HepG2 (cell line): Measurements from ENCODE around the gene ALDH7A1. TPM values are rescaled to one million over a fixed set of nuclear protein-coding genes. Genes with fewer than 3 reads are reported as not detected.

Experiments
- ARNT ChIP-seq: fragments of 450-650 bp; IDR thresholded peaks from 2 replicates; pipeline ENCODE4 v1.6.1; 2017
- CREB1 ChIP-seq, 2 experiments: fragments of 450-650 bp in 1 of 2; IDR thresholded peaks; 2 replicates each; pipeline ENCODE4 v1.6.1; 2016 to 2017; ENCODE audit warnings: control low read depth in 1 of 2, mild to moderate bottlenecking in 1 of 2, missing compliant biosample characterization in 1 of 2, missing genetic modification characterization in 1 of 2
- ZBTB40 ChIP-seq, 2 experiments: fragments of 450-650 bp in 1 of 2; sonication (generic) in 1 of 2; formaldehyde crosslinking in 1 of 2; IDR thresholded peaks; 2 replicates each; pipeline versions ENCODE4 v1.6.1 to v1.8.0; 2016 to 2022; ENCODE audit warnings: antibody characterized with exemption in 1 of 2, mild to moderate bottlenecking in 1 of 2, missing genetic modification reagents in 1 of 2
- ZNF142 ChIP-seq: sonication (generic); formaldehyde crosslinking; IDR thresholded peaks from 2 replicates; pipeline ENCODE4 v1.4.0; 2020; ENCODE audit warnings: missing genetic modification reagents
- ZNF441 ChIP-seq: sonication (generic); formaldehyde crosslinking; IDR thresholded peaks from 2 replicates; pipeline ENCODE4 v1.7.0; 2021; ENCODE audit warnings: missing genetic modification reagents, borderline replicate concordance
- polyA plus RNA-seq, 8 experiments: library from polyadenylated mRNA; depleted of rRNA in 3 of 8; stranded (reverse) in 7 of 8; unstranded in 1 of 8; fragments of >200 nt; fragmentation: Illumina TruSeq in 4 of 8; extraction: Trizol in 4 of 8; gene quantifications; 2 replicates each; pipeline versions ENCODE4 v1.2.1 to v1.2.3, GENCODE V29; 2011 to 2016; ENCODE audit warnings: low read depth in 4 of 8, missing spikeins in 1 of 8, mixed read lengths in 1 of 8; ENCODE audit not compliant: insufficient read depth in 1 of 8
- total RNA-seq, 5 experiments: library from RNA; depleted of rRNA; stranded (reverse); fragments of >200 nt; fragmentation: Illumina TruSeq; extraction: Trizol; gene quantifications; 2 replicates each; pipeline ENCODE4 v1.2.3, GENCODE V29; 2016; ENCODE audit warnings: low read depth in 1 of 5

The ALDH7A1 gene
- total and polyA plus RNA-seq, 2 of the 13 experiments (the other 11 are each of a cell fraction or from before 2014, with no cell fraction given), result 69.0 to 100 TPM

GRCh38 chr5:126576974-126577373 lies 18.0 kb downstream of the ALDH7A1 start (continued):
- no peak for TF ChIP-seq ZNF142 (CRISPR knock-in tag)
- no peak for TF ChIP-seq ARNT
- TF ChIP-seq ZNF441 (CRISPR knock-in tag), result no peak
- TF ChIP-seq CREB1 (IDR thresholded peaks at IDR 0.05), result no peak
- no peak for TF ChIP-seq CREB1 (CRISPR knock-in tag; IDR thresholded peaks at IDR 0.05)
- no peak for TF ChIP-seq ZBTB40 (IDR thresholded peaks at IDR 0.05)
- no peak for TF ChIP-seq ZBTB40 (CRISPR knock-in tag; IDR thresholded peaks at IDR 0.05)
